IPS DF 6.9 (cell line): Measurements from ENCODE around the gene BABAM1.

Experiments used
- DNase-seq: peaks from one replicate; pipeline ENCODE4 v3.0.0-alpha.2; 2013; ENCODE audit warnings: low read depth, low spot score
- H3K27ac ChIP-seq: one replicate; pipeline ENCODE4 v1.5.1; 2013; ENCODE audit warnings: low read length, control low read depth
- H3K27me3 ChIP-seq: 2 replicates; pipeline ENCODE4 v1.6.1; 2013; ENCODE audit warnings: mild to moderate bottlenecking, low read length; ENCODE audit not compliant: control insufficient read depth, insufficient read depth
- H3K36me3 ChIP-seq: 2 replicates; pipeline ENCODE4 v1.6.1; 2013; ENCODE audit warnings: low read length; ENCODE audit not compliant: control insufficient read depth, insufficient read depth
- H3K4me1 ChIP-seq: 2 replicates; pipeline ENCODE4 v1.6.1; 2013; ENCODE audit warnings: low read length; ENCODE audit not compliant: control insufficient read depth, insufficient read depth
- H3K4me3 ChIP-seq: 2 replicates; pipeline ENCODE4 v1.5.1; 2013; ENCODE audit warnings: mild to moderate bottlenecking, low read length
- H3K9me3 ChIP-seq: 2 replicates; pipeline ENCODE4 v1.6.1; 2013; ENCODE audit warnings: low read length, inconsistent platforms; ENCODE audit not compliant: control insufficient read depth, insufficient read depth
- WGBS: extraction: QIAGEN DNeasy Blood & Tissue Kit; methylation state at CpG from one replicate; pipeline ENCODE4 v1.1.7; 2013; ENCODE audit warnings: mixed read lengths, missing lambda C conversion rate; ENCODE audit not compliant: insufficient read length, insufficient coverage; 5-methylcytosine and 5-hydroxymethylcytosine counted together

The BABAM1 gene

DNA sequence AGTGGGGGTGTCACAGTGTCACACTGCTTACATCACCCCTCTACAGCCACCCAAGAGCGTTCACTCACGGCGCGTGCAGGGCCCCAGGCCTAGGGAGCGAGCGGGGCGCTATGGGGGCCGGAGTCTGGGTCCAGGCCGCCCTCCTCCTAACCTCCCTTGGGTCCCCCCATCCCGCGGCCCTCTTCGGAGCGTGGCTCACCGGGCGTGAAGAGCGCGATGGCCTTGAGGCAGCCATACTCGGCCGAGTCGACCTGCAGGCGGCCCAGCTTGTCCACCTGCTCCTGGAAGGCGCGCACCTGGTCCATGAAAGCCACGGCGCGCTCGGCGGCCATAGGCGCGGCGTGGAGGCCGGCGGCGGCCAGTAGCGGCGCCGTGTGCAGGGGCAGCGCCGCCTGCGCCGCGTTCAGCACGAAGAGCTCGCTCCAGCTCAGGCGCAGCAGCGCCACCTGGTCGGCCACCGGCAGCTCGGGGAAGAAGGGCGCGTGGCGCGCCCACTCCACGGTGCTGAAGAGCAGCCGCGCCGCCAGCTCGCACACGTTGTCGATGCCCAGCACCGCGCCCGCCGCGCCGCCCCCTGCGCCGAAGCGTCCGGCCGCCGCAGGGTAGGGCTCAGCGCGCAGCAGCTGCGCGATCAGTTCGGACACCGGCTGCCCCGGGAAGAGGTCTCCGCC lies 31.8 kb upstream of the BABAM1 start:
- Histone ChIP-seq H3K27ac (no peak overlapping the region), H3K36me3 (peaks cover 11% of the 10 kb centered on the region), H3K9me3 (no peaks in the 10 kb centered on the region), H3K4me3 (peak overlapping the region; percentile 84), H3K27me3 (no peaks in the 10 kb centered on the region), H3K4me1 (peaks cover 6% of the 10 kb centered on the region; the same call in 1 of the 2 replicates)
- WGBS: no CpG with 5 or more reads among the region's 80 CpGs
- no peak for DNase-seq

DNA sequence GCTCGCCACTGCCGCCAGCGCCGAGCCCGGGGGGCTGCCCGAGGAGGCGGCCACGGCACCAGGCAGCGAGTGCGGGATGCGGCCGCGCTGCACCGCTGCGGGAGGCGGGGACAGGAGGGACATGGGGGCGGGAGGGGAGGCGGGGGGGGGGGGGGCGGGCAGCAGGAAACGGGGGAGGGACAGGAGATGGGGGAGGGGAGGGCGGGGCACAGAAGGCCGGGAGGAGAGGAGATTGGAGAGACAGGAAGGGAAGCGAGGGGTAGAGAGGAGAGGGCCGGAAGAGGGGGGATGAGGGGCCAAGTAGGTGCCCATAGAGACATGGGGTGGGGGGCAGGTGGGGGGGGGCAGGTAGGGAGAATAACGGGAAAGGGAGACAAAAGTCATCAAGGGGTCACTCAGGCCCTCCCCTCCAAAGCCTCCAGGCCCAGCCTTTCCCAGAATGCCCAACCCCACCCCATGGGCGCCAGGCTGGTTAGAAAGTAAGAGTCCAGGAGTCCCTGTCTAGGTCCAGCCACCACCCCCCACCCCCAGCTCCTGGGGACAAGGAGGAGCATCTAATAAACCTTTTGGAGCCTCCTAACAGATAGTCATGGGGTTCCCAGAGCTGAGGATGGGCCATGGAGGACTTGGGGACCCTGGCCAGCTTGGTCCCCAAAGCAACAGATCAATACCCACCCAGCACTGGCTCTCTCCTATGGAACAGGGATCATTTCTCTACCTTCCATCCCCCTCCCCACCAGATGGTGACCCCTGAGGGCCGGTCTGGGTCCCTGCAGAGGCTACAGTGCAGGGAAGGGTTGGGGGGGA lies 31.1 kb upstream of the BABAM1 start:
- peak overlapping the region; percentile 84; the same call in 1 of the 2 replicates for H3K4me3 ChIP-seq
- peaks cover 6% of the 10 kb centered on the region; the same call in 1 of the 2 replicates for H3K4me1 ChIP-seq
- DNase-seq: no peak
- no peaks in the 10 kb centered on the region for H3K9me3 ChIP-seq
- H3K36me3 ChIP-seq: peaks cover 11% of the 10 kb centered on the region
- H3K27ac ChIP-seq: no peak overlapping the region
- no CpG with 5 or more reads among the region's 27 CpGs for WGBS
- H3K27me3 ChIP-seq: no peaks in the 10 kb centered on the region

- no peak for DNase-seq
- no peak overlapping the region for H3K27ac ChIP-seq
- peaks cover 6% of the 10 kb centered on the region; the same call in 1 of the 2 replicates for H3K36me3 ChIP-seq
These were observed 30.3 kb upstream of the BABAM1 start for GRCh38 chr19:17236811-17237543.

GRCh38 chr19:17237747-17238706 lies 29.2 kb upstream of the BABAM1 start:
- no peak for DNase-seq
- H3K27ac ChIP-seq: no peak overlapping the region
- no peaks in the 10 kb centered on the region; the same call in 1 of the 2 replicates for H3K36me3 ChIP-seq
- no peaks in the 10 kb centered on the region for H3K27me3 ChIP-seq
- WGBS: no CpG with 5 or more reads among the region's 13 CpGs
- H3K9me3 ChIP-seq: no peaks in the 10 kb centered on the region
- H3K4me3 ChIP-seq: no peak overlapping the region
- H3K4me1 ChIP-seq: peaks cover 8% of the 10 kb centered on the region

More at GRCh38 chr19:17236811-17237543, 30.3 kb upstream of the BABAM1 start:
- WGBS: no CpG with 5 or more reads among the region's 18 CpGs
- Histone ChIP-seq H3K9me3 (no peaks in the 10 kb centered on the region), H3K27me3 (no peaks in the 10 kb centered on the region), H3K4me1 (peaks cover 6% of the 10 kb centered on the region; the same call in 1 of the 2 replicates), H3K4me3 (no peak overlapping the region)

DNA sequence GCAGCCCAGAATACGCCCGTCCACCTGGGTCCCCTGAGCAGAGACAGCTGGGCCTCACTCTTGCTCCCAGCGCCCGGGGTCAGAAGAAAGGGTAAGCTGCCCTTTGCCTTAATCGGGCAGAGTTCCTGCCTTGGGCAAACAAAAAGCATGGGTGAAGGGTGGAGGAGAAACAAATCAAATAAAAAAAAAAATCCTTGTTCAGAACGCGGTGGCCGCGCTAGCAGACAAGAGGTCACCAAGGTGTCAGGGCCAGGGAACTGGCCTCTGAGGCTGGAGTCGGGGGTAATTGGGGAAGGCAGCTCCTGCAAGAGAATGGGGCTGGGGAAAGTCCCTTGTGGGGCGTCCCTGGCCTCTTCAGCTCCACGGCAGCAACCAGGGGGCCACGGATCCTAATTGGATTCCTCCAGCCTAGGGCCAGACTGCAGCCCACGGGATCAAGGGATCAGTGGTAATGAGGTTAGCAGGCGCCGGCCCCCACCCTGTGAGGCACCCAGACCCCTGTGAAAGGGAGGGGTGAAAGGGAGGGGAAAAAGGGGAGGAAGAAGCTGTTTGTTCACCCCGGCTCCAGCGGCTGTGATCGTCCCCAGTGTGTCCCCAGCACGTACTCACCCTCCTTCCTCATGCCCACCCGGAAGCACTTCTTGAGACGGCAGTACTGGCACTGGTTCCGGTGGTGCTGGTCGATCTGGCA lies 27.0 kb upstream of the BABAM1 start:
- H3K27ac ChIP-seq: no peak overlapping the region

GRCh38 chr19:17240826-17241399 lies 26.3 kb upstream of the BABAM1 start:
- H3K27me3 ChIP-seq: no peaks in the 10 kb centered on the region
- no peak overlapping the region for H3K27ac ChIP-seq
- DNase-seq: no peak
- no peak overlapping the region for H3K4me3 ChIP-seq
- no CpG with 5 or more reads among the region's 6 CpGs for WGBS
- H3K4me1 ChIP-seq: peaks cover 4% of the 10 kb centered on the region; the same call in 1 of the 2 replicates
- H3K36me3 ChIP-seq: no peaks in the 10 kb centered on the region
- H3K9me3 ChIP-seq: no peaks in the 10 kb centered on the region

More for the DNA sequence above, 27.0 kb upstream of the BABAM1 start:
- no peak for DNase-seq
- H3K4me1 ChIP-seq: peaks cover 4% of the 10 kb centered on the region; the same call in 1 of the 2 replicates
- H3K36me3 ChIP-seq: no peaks in the 10 kb centered on the region; the same call in 1 of the 2 replicates
- WGBS: no CpG with 5 or more reads among the region's 24 CpGs
- H3K4me3 ChIP-seq: no peak overlapping the region
- no peaks in the 10 kb centered on the region for H3K9me3 ChIP-seq
- no peaks in the 10 kb centered on the region for H3K27me3 ChIP-seq

- Histone ChIP-seq H3K27ac (no peak overlapping the region), H3K9me3 (no peaks in the 10 kb centered on the region), H3K27me3 (no peaks in the 10 kb centered on the region), H3K4me1 (peaks cover 8% of the 10 kb centered on the region), H3K36me3 (no peaks in the 10 kb centered on the region), H3K4me3 (no peak overlapping the region)
- WGBS: no CpG with 5 or more reads among the region's 8 CpGs
- no peak for DNase-seq
These were observed 24.6 kb upstream of the BABAM1 start for GRCh38 chr19:17242431-17243208.

GRCh38 chr19:17243211-17243829 lies 23.9 kb upstream of the BABAM1 start:
- Histone ChIP-seq H3K4me1 (peaks cover 11% of the 10 kb centered on the region), H3K36me3 (no peaks in the 10 kb centered on the region), H3K27ac (no peak overlapping the region), H3K27me3 (no peaks in the 10 kb centered on the region), H3K9me3 (no peaks in the 10 kb centered on the region), H3K4me3 (peak overlapping the region; percentile 97; the same call in 1 of the 2 replicates)
- WGBS: no CpG with 5 or more reads among the region's 8 CpGs
- DNase-seq: no peak
